ENCODE results near the gene IL13RA1. TPM values are rescaled to one million over a fixed set of nuclear protein-coding genes. Genes with fewer than 3 reads are reported as not detected.

Gene IL13RA1
- polyA plus RNA-seq, 3 donors = 50.6 to 69.6 (median 54.5) TPM

DNA sequence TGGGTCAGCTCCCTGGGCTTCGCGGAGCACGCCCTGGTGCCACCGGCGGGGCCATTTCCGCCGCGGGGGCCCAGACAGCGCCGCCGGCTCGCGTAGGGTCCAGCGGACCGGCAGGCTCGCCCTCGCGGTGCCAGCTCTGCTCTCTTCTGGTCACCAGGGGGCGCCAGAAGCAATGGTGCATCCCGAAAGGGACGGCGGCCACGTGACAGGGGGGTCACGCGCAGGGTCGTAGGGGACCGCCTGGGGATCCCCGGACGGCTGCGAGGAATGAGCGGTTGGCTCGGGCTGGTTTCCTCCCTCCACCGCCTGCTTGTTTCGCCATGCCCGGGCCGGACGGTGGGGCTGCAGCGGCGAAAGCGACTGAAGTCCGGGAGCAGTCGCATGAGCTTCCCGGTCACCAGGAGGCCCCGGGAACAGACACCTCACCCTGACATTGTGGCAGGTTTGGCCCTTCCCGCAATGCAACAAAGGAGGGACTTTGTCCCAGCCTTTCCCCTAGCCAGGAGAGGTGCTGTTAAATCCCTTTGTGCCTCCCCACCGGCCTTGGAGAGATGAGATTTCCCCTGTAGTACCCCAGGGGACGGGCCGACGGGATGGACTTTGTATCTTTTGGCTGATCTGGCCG is 112.0 kb downstream of the IL13RA1 start:
- peak in 8 of 11 donors; percentile 13 to 51 (median 39) for DNase-seq (ENCODE audit: extremely low read depth in 1 of 11, low read depth in 9 of 11, low spot score in 4 of 11)

Other genes starting within 250 kb of the IL13RA1 start
- 10 to 100 TPM; 23.1 to 25.8 (median 23.2) TPM for gene DOCK11, start 231.8 kb upstream of the IL13RA1 start, polyA plus RNA-seq (ENCODE audit: insufficient read length in 3 of 3)
- 1 to 10 TPM in 2 of 3 donors, under 1 TPM in 1; 0.62 to 1.2 (median 1.1) TPM for gene ZCCHC12, start 96.2 kb downstream of the IL13RA1 start, polyA plus RNA-seq (ENCODE audit: insufficient read length in 3 of 3)
- gene LONRF3, start 247.0 kb downstream of the IL13RA1 start, polyA plus RNA-seq (ENCODE audit: insufficient read length in 3 of 3) = under 1 TPM; 0.85 to 1.00 (median 1.00) TPM